ENCODE results near the gene MRI1.

MRI1 gene

GRCh38 chr19:13795595-13796300 is 31.4 kb downstream of the MRI1 start:
- DNase-seq, result no peak

- DNase-seq, result no peak
Measured at GRCh38 chr19:13796301-13797057, 32.2 kb downstream of the MRI1 start.

- no peak for DNase-seq
Measured at GRCh38 chr19:13797058-13797440, 32.7 kb downstream of the MRI1 start.

- DNase-seq, result no peak
Measured at GRCh38 chr19:13797870-13798269, 33.5 kb downstream of the MRI1 start.

GRCh38 chr19:13799669-13800068 is 35.3 kb downstream of the MRI1 start:
- no peak for DNase-seq

- no peak for DNase-seq
Measured at GRCh38 chr19:13803038-13803437, 38.7 kb downstream of the MRI1 start.

- DNase-seq, result no peak
Measured at GRCh38 chr19:13804830-13805683, 40.7 kb downstream of the MRI1 start.

- DNase-seq, result no peak
Measured at GRCh38 chr19:13806728-13807127, 42.4 kb downstream of the MRI1 start.

GRCh38 chr19:13807421-13808021 is 43.2 kb downstream of the MRI1 start:
- DNase-seq, result no peak

- DNase-seq, result no peak
Measured at GRCh38 chr19:13808856-13809255, 44.5 kb downstream of the MRI1 start.

GRCh38 chr19:13812544-13812943 is 48.2 kb downstream of the MRI1 start:
- no peak for DNase-seq

- no peak for DNase-seq
Measured at GRCh38 chr19:13813147-13813546, 48.8 kb downstream of the MRI1 start.

- no peak for DNase-seq
Measured at GRCh38 chr19:13814550-13814949, 50.2 kb downstream of the MRI1 start.

GRCh38 chr19:13817018-13817614 is 52.8 kb downstream of the MRI1 start:
- DNase-seq, result no peak

GRCh38 chr19:13817615-13818371 is 53.5 kb downstream of the MRI1 start:
- no peak for DNase-seq

GRCh38 chr19:13819238-13819637 is 54.9 kb downstream of the MRI1 start:
- DNase-seq, result no peak

- no peak for DNase-seq
Measured at GRCh38 chr19:13821292-13821691, 57.0 kb downstream of the MRI1 start.

- DNase-seq, result no peak
Measured at GRCh38 chr19:13823256-13823655, 58.9 kb downstream of the MRI1 start.
